GM21528 (cell line): ENCODE results near the gene MAGI1.
"Not testable (repeated sequence)": the region's sequence is repeated elsewhere in the genome, so short reads cannot be mapped to it uniquely, and the experiment has no call there.

ENCODE experiments used
- ATAC-seq: cut with Tn5 transposase; IDR thresholded peaks from one replicate; pipeline ENCODE4 v1.9.1; 2021; ENCODE audit warnings: mild to moderate bottlenecking, moderate library complexity; ENCODE audit not compliant: unreplicated experiment, low FRiP score

The MAGI1 gene

DNA sequence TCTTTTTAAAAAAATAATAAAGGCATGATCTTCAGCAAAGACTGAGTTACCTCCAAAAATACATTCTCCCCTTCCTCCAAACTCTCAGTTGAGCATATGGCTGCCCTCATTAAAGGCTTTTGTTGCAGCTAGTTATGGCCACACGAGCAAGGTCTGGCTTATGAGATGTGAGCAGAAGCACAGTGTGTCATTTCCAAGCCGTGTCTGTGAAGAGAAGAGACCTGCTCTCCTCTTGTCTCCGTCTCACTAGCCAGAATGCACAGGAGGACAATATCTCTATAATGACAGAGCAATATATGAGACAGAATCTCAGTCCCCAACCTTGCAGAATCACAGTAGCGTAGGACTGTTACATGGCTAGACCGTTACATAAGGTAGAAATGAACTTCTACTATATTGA lies 152.3 kb downstream of the MAGI1 start:
- ATAC-seq: no peak

DNA sequence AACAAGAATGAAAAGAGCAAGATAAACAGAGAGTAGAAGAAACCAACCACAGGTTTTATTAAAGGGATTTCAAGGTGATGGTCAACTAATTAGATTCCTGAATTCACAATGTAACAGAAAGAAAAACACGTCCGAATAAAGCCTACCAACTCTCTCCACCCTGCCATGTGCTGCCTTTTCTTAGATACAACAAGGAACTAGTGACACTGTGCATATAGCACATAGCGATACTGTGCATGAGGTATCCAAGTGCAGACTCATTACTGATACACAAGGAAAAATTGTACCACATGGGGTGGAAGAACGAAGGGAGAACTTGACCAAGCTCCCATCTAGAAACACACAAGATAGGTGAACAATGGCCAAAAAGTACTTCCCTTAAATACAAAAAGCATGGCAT lies 154.6 kb downstream of the MAGI1 start:
- no peak for ATAC-seq

DNA sequence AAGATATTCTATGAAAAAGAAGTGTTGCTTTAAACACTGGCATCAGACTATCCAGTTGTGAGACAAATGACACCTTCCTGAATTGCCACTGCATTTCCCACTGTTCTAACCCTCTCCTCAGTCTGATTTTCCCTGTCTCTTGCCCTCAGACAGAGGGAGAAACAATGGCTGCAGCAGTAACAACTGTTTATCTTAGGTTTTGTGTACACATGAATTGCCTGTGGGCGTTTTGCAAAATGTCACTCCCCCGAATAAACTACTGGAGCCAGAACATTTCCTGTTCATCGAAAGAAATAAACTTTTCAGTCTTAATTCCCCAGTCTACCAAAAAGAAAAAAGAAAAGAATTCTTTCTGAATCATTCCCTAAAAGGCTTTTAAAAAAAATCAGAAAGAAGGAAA lies 155.1 kb downstream of the MAGI1 start:
- ATAC-seq: no peak

- no peak for ATAC-seq
These were observed 158.4 kb downstream of the MAGI1 start for GRCh38 chr3:65880350-65880749.

- no peak for ATAC-seq
These were observed 159.3 kb downstream of the MAGI1 start for GRCh38 chr3:65879372-65879771.

DNA sequence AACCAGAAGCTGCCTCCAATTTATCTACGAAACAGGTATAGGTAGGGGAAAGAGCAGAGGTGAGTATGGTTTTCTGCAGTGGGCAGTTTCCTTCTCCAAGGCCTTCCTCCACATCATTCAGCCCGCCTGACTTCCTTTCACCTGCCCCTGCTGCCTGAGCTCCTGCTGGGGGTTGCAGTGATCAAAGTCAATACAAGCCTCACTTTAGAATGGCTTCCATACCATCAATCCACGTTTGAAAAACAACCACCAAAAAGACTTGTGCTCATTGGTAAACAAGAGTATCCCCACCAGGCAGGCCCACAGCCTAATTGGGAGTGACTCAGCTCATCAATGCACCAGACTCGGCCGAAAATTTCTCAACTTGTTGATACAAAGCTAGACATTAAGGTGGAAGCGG lies 159.9 kb downstream of the MAGI1 start:
- ATAC-seq: no peak

- no peak for ATAC-seq
These were observed 161.6 kb downstream of the MAGI1 start for GRCh38 chr3:65877160-65877559.

GRCh38 chr3:65876028-65876420 lies 162.7 kb downstream of the MAGI1 start:
- no peak for ATAC-seq

- ATAC-seq: no peak
These were observed 163.2 kb downstream of the MAGI1 start for GRCh38 chr3:65875393-65876027.

GRCh38 chr3:65873869-65874268 lies 164.8 kb downstream of the MAGI1 start:
- ATAC-seq: no peak

DNA sequence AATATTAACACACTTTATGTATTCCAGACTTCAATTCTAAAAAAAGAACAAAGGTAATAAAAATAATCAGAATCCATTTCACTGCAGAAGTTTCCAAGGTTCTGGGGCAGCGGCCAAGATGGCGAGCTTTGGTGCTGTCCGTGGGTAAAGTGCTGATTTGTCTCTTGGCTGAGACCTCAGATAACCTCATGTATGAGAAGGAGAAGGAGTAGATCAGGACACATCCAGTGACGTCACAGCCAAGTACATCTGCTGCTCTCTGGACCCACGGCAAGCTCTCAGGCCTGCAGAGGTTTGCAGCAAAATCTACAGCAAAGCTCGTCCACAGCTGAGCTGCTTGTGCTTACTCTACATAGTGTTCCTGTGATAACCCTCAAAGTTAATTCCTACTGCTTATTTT lies 165.7 kb downstream of the MAGI1 start:
- ATAC-seq: no peak

GRCh38 chr3:65871305-65872141 lies 167.2 kb downstream of the MAGI1 start:
- no peak for ATAC-seq

DNA sequence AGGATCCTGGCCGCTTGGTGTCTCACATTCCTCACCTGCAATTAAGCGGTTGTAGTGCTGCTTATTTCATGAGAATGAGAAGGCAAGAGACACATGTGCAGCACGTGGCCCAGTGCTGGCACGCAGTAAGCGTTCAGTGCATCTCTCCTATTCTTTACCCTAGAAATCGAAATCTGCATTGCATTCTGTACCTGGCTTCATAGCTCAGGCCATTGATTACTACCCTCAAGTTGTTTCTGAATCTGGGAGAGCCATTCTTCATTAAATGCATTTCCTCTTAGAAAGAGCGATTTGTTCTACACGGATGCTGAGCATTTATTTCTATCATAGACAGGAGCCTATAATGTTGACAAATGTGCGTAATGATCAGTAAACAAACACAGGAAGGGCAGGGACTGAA lies 168.9 kb downstream of the MAGI1 start:
- ATAC-seq: no peak

DNA sequence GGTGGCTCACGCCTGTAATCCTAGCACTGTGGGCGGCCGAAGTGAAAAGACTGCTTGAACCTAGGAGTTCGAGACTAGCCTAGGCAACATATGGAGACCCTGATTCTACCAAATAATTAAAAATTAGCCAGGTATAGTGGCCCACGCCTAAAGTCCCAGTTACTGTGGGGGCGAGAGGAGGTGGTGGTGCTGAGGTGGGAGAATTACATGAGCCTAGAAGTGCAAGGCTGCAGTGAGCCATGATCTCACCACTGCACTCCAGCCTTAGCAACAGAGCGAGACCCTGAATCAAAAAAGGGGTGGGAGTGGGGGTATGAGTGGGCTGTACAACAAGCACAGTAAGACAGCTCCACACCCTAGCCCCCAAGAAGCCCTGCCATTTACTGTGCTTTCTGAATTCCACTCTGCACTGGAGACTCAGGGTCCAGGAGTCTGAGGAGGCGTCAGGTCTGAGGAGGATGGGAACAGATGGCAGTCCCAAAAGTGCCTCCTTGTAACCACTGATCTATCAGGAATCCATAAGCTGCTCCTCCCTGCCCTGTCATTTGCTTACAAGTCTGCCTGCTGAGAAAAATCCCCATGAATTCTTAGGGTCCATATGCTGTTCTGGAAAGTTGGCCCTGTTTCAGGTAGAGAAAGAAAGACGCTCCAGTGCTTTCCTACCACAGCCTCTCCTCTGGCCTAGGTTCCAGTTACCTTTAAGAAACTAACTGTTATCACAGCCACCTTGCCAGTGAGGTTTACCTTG lies 171.1 kb downstream of the MAGI1 start:
- no peak for ATAC-seq

- ATAC-seq: no peak
These were observed 174.3 kb downstream of the MAGI1 start for GRCh38 chr3:65864357-65864904.

DNA sequence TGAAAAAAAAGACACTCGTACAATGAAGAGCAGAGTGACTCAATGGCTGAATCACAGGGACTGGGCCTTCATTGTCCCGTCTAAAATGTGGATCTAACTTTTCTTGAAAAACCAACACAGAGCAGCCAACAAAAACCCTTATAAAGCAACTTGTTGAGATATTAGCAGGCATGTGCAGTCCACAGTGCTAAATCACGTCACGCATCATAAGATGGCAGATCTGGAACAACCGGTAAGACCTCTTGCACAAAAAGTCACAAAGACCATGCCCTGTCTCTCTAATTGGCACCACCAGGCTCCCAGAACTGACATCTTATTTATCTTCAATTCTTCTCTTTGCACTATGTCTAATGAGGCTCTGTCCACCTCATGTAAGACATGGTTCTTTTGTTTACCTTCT lies 177.0 kb downstream of the MAGI1 start:
- no peak for ATAC-seq

DNA sequence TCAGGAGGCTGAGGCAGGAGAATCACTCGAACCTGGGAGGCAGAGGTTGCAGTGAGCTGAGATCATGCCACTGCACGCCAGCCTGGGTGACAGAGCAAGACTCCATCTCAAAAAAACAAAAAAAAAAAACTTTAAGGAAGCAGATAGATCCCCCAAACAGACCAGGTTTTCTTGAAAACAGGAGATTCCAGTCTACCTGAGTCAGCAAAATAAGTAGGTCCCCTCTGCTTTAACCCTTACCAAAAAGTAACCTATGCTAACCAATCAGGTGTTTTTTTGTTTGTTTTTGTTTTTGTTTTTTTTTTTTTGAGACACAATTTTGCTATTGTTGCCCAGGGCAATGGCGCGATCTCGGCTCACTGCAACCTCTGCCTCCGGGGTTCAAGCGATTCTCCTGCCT lies 179.1 kb downstream of the MAGI1 start:
- ATAC-seq: not testable (repeated sequence)

- ATAC-seq: no peak
These were observed 180.0 kb downstream of the MAGI1 start for GRCh38 chr3:65858749-65859148.

- no peak for ATAC-seq
These were observed 181.4 kb downstream of the MAGI1 start for GRCh38 chr3:65857327-65857726.

- no peak for ATAC-seq
These were observed 181.8 kb downstream of the MAGI1 start for GRCh38 chr3:65856907-65857306.
